A549 (cell line): ENCODE measurements around the gene RPL10. TPM values are rescaled to one million over a fixed set of nuclear protein-coding genes. Genes with fewer than 3 reads are reported as not detected.
A peak's percentile ranks its signal among the peaks of the same experiment; 100 is the strongest.

ENCODE experiments used
- ATAC-seq, 2 experiments: fragments of 200-7000 bp in 1 of 2; fragments of >200 bp in 1 of 2; cut with Nextera tagmentation in 1 of 2; cut with Tn5 transposase in 1 of 2; 3 replicates each; pipeline versions ENCODE4 v1.8.0 to v1.9.1; 2018 to 2020; ENCODE audit warnings: mild to moderate bottlenecking in 1 of 2, moderate library complexity in 1 of 2
- CTCF ChIA-PET: fragments of 300-600 bp; sonication (Branson Sonifier 250); formaldehyde crosslinking; extraction: SDS; loops from one replicate; lab custom pipeline; 2021; ENCODE audit warnings: antibody characterized with exemption, inconsistent platforms; lab: Yijun Ruan, JAX
- POLR2A ChIA-PET: fragments of 350-600 bp; formaldehyde crosslinking; extraction: SDS; loops from one replicate; lab custom pipeline; 2021; ENCODE audit warnings: antibody characterized with exemption, inconsistent platforms; lab: Yijun Ruan, JAX
- DNase-seq, 2 experiments: peaks; one replicate each; pipeline versions ENCODE4 v3.0.0 to v3.0.0-alpha.2; 2011 to 2016; ENCODE audit warnings: low read depth in 1 of 2, low spot score in 1 of 2
- FAIRE-seq: peaks from 2 replicates; lab custom pipeline; 2011; peaks lifted over from hg19 to GRCh38; lab: Jason Lieb, UNC
- H3K27ac ChIP-seq, 2 experiments: fragments of >200 bp; sonication (Bioruptor Twin); formaldehyde crosslinking; 3 replicates each; pipeline ENCODE4 v1.5.1; 2016 to 2017
- H3K4me1 ChIP-seq: fragments of >200 bp; sonication (Bioruptor Twin); formaldehyde crosslinking; 3 replicates; pipeline ENCODE4 v1.6.1; 2016
- H3K4me2 ChIP-seq: fragments of >200 bp; sonication (Bioruptor Twin); formaldehyde crosslinking; 3 replicates; pipeline ENCODE4 v1.6.1; 2016
- H3K4me3 ChIP-seq: fragments of >200 bp; sonication (Bioruptor Twin); formaldehyde crosslinking; 3 replicates; pipeline ENCODE4 v1.5.1; 2016
- H3K9me3 ChIP-seq: fragments of >200 bp; sonication (Bioruptor Twin); formaldehyde crosslinking; 3 replicates; pipeline ENCODE4 v1.6.1; 2016
- CBX2 ChIP-seq: fragments of 200-600 bp; sonication (generic); IDR thresholded peaks from 2 replicates; pipeline ENCODE4 v1.6.1; 2016; ENCODE audit warnings: low read depth, mild to moderate bottlenecking, borderline replicate concordance
- CEBPB ChIP-seq, 2 experiments: fragments of >200 bp in 1 of 2; sonication (Bioruptor Twin) in 1 of 2; formaldehyde crosslinking in 1 of 2; IDR thresholded peaks; 2 replicates each; pipeline ENCODE4 v1.6.1; 2012 to 2016
- CHD2 ChIP-seq: fragments of 150-350 bp; IDR thresholded peaks from 2 replicates; pipeline ENCODE4 v1.6.1; 2014; ENCODE audit warnings: low read length; ENCODE audit not compliant: partially characterized antibody
- CTCF ChIP-seq: fragments of >200 bp; sonication (Bioruptor Twin); formaldehyde crosslinking; IDR thresholded peaks from 3 replicates; pipeline ENCODE4 v1.5.1; 2016
- ESRRA ChIP-seq: fragments of 150-350 bp; IDR thresholded peaks from 2 replicates; pipeline ENCODE4 v1.6.1; 2014; ENCODE audit warnings: mild to moderate bottlenecking, low read length, borderline replicate concordance
- FOSB ChIP-seq: fragments of 250-450 bp; sonication (Bioruptor Pico); IDR thresholded peaks from 2 replicates; pipeline ENCODE4 v1.5.0; 2020; ENCODE audit warnings: mild to moderate bottlenecking, moderate library complexity
- HEYL ChIP-seq: fragments of 250-450 bp; sonication (Bioruptor Pico); IDR thresholded peaks from 2 replicates; pipeline ENCODE4 v1.8.0; 2021; ENCODE audit warnings: mild to moderate bottlenecking, moderate library complexity
- HOXB13 ChIP-seq: fragments of 250-450 bp; sonication (Bioruptor Pico); IDR thresholded peaks from 2 replicates; pipeline ENCODE4 v1.5.0; 2020; ENCODE audit warnings: low read depth, mild to moderate bottlenecking, moderate library complexity
- KDM5A ChIP-seq: fragments of 200-600 bp; sonication (generic); IDR thresholded peaks from 2 replicates; pipeline ENCODE4 v1.6.1; 2016; ENCODE audit warnings: antibody characterized with exemption, mild to moderate bottlenecking
- MAFK ChIP-seq: fragments of 450-650 bp; IDR thresholded peaks from 2 replicates; pipeline ENCODE4 v1.6.1; 2014; ENCODE audit not compliant: partially characterized antibody
- PHF8 ChIP-seq: fragments of 200-600 bp; sonication (generic); IDR thresholded peaks from 2 replicates; pipeline ENCODE4 v1.6.1; 2016; ENCODE audit warnings: low read depth, mild to moderate bottlenecking, antibody characterized with exemption, moderate library complexity, borderline replicate concordance
- RAD21 ChIP-seq, 2 experiments: fragments of >200 bp in 1 of 2; sonication (Bioruptor Twin) in 1 of 2; formaldehyde crosslinking in 1 of 2; IDR thresholded peaks in 1 of 2; conservative IDR thresholded peaks in 1 of 2; 2 replicates in 1 of 2; 3 replicates in 1 of 2; pipeline ENCODE4 v1.6.1; 2012 to 2018; ENCODE audit warnings: inconsistent platforms in 1 of 2
- TFCP2L1 ChIP-seq: fragments of 250-450 bp; sonication (Bioruptor Pico); IDR thresholded peaks from 2 replicates; pipeline ENCODE4 v1.5.0; 2021; ENCODE audit warnings: mild to moderate bottlenecking
- TP53 ChIP-seq: fragments of 250-450 bp; sonication (Bioruptor Pico); IDR thresholded peaks from 2 replicates; pipeline ENCODE4 v1.5.0; 2021; ENCODE audit warnings: mild to moderate bottlenecking, moderate library complexity
- ZC3H11A ChIP-seq: fragments of 450-650 bp; IDR thresholded peaks from 2 replicates; pipeline ENCODE4 v1.6.1; 2014; ENCODE audit warnings: antibody characterized with exemption, mild to moderate bottlenecking
- WGBS: methylation state at CpG from one replicate; pipeline ENCODE4 v1.1.6; 2017; ENCODE audit errors: missing lambda C conversion rate; 5-methylcytosine and 5-hydroxymethylcytosine counted together
- polyA plus RNA-seq, 4 experiments: library from polyadenylated mRNA; depleted of rRNA in 3 of 4; stranded (reverse); fragments of >200 nt; fragmentation: RNase III in 1 of 4; extraction: RNeasy Plus Mini Kit Qiagen cat#74134 plus additional on column Dnase treatment in 1 of 4; gene quantifications; 2 replicates in 3 of 4; 3 replicates in 1 of 4; pipeline ENCODE4 v1.2.3, GENCODE V29; 2011 to 2017
- TF ChIP-seq, protein P1 (sequence below): IDR thresholded peaks from 2 replicates; pipeline ENCODE4 v1.6.1; 2012
- TF ChIP-seq, protein P2 (sequence below): IDR thresholded peaks from 2 replicates; pipeline ENCODE4 v1.6.1; 2012; ENCODE audit warnings: low read depth, borderline replicate concordance
- TF ChIP-seq, protein P3 (sequence below): IDR thresholded peaks from 2 replicates; pipeline ENCODE4 v1.6.1; 2012
- TF ChIP-seq, protein P4 (sequence below): fragments of 250-450 bp; sonication (Bioruptor Pico); IDR thresholded peaks from 2 replicates; pipeline ENCODE4 v1.5.0; 2021; ENCODE audit warnings: mild to moderate bottlenecking, moderate library complexity, borderline replicate concordance

RPL10 gene
- polyA plus RNA-seq, 2 of the 4 experiments (the other 2 are of a cell fraction), result 3,216 to 4,804 TPM

GRCh38 chrX:154417157-154417556, 19.0 kb downstream of the RPL10 start (continued):
- TF ChIP-seq, protein P1, sequence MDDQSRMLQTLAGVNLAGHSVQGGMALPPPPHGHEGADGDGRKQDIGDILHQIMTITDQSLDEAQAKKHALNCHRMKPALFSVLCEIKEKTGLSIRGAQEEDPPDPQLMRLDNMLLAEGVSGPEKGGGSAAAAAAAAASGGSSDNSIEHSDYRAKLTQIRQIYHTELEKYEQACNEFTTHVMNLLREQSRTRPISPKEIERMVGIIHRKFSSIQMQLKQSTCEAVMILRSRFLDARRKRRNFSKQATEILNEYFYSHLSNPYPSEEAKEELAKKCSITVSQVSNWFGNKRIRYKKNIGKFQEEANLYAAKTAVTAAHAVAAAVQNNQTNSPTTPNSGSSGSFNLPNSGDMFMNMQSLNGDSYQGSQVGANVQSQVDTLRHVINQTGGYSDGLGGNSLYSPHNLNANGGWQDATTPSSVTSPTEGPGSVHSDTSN, result no peak
- no peak for TF ChIP-seq HEYL

DNA sequence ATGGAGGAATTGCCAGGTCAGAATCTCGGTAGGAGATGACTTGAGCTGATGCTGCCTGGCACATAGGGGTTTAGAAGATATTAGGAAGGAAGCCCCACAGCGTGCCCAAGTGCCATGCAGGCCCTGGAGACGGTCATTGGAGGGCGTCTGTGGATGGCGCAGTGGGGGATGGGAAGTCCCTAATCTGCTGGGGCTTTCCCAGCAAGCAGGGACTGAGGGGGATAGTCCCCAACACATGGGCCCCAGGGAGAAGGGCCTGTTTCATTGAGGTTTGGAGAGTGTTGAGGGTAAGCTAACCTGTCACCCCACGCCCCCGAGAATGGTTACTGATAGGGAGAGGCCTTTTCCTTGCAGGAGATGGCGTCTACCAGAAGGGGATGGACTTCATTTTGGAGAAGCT, 21.0 kb downstream of the RPL10 start:
- Histone ChIP-seq H3K4me1 (no peaks in the 10 kb centered on the region), H3K9me3 (no peaks in the 10 kb centered on the region), H3K4me2 (no peak overlapping the region), H3K4me3 (no peak overlapping the region), H3K27ac (no peak overlapping the region)
- no peak for ATAC-seq
- WGBS, result 92% methylated on average over 7 of the region's 8 CpGs
- no peak for FAIRE-seq
- TF ChIP-seq CEBPB (IDR thresholded peaks at IDR 0.05), result no peak
- TF ChIP-seq, protein P2, sequence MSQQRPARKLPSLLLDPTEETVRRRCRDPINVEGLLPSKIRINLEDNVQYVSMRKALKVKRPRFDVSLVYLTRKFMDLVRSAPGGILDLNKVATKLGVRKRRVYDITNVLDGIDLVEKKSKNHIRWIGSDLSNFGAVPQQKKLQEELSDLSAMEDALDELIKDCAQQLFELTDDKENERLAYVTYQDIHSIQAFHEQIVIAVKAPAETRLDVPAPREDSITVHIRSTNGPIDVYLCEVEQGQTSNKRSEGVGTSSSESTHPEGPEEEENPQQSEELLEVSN, result no peak
- DNase-seq, result no peak
- ChIA-PET CTCF (interaction anchor here (1.4 kb wide), 1 partner anchor 115 kb away, joined by 3 read pairs; no protein-coding TSS in a partner anchor), POLR2A (no interaction called here)

DNA sequence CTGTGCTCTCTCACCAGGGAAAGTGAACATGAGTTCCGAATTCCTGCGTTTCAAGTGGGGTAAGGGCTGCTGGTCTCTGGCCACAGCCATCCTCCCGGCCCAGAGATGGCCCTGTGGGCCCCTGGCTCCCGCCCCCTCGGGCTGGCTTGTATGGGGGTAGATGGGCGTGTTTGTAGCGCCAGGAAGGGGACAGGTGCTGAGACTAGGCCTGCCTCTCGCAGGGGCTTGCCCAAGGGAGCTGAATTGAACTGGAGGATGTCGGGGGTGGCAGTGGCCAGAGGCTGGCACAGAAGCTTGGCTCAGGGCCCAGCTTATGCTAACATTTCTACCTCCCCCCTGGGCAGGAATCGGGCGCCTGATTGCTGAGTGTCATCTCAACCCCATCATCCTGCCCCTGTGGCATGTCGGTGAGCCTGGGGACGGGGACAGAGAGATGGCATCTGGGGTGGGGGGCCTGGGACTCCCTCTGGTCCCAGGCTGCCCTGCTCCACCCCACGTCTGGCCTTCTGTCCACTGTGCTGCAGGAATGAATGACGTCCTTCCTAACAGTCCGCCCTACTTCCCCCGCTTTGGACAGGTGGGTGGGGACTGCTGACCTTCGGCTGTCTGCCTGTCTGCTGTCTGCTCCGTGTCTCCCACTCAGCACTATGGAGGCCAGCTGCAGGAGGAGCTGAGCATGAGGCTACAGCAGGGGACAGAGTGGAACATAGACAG, 21.7 kb downstream of the RPL10 start:
- no peak overlapping the region for H3K27ac ChIP-seq
- no peaks in the 10 kb centered on the region for H3K9me3 ChIP-seq
- DNase-seq, result no peak
- WGBS, result 94% methylated on average over 16 of the region's 19 CpGs
- no peak overlapping the region for H3K4me2 ChIP-seq
- ChIA-PET POLR2A (no interaction called here), CTCF (interaction anchor here (1.3 to 1.4 kb wide), 2 partner anchors 35 to 114 kb away, joined by 3 read pairs; no protein-coding TSS in a partner anchor)
- FAIRE-seq, result no peak
- ATAC-seq, result peak in 1 of 2 experiments; percentile 15; a peak in 1 of 6 replicates
- no peak overlapping the region for H3K4me3 ChIP-seq
- no peaks in the 10 kb centered on the region for H3K4me1 ChIP-seq
- no peak for TF ChIP-seq KDM5A
- TF ChIP-seq PHF8, result no peak
- TF ChIP-seq, protein P3, sequence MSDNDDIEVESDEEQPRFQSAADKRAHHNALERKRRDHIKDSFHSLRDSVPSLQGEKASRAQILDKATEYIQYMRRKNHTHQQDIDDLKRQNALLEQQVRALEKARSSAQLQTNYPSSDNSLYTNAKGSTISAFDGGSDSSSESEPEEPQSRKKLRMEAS, result no peak
- TF ChIP-seq TFCP2L1 (CRISPR knock-in tag), result no peak
- no peak for TF ChIP-seq HOXB13 (CRISPR knock-in tag)
- TF ChIP-seq, all 56 proteins: peak for 0

DNA sequence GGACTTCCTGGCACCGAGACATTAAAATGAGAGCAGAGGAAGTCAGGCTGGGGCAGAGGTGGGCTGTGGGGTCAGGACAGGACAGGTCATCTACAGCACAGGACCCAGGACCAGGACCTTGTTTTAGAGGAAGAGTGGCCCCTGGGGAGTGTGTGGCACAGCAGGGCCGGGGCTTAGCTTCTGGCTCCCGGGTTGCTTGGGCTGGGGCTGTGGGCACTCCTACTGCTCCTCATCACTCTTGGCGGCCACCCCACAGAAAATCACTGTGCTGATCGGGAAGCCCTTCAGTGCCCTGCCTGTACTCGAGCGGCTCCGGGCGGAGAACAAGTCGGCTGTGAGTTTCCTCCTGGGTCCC, 22.2 kb downstream of the RPL10 start:
- CTCF ChIA-PET, result interaction anchor here (1.3 to 1.4 kb wide), 2 partner anchors 34 to 114 kb away, joined by 3 read pairs; no protein-coding TSS in a partner anchor

GRCh38 chrX:154426916-154427770, 29.0 kb downstream of the RPL10 start:
- FAIRE-seq, result no peak
- WGBS, result 89% methylated on average over 12 of the region's 13 CpGs
- no peak overlapping the region; the same call in 2 of the 3 replicates for H3K4me3 ChIP-seq
- H3K27ac ChIP-seq, result no peak overlapping the region; a peak in 1 of 6 replicates
- no peaks in the 10 kb centered on the region for H3K9me3 ChIP-seq
- DNase-seq, result no peak
- peak overlapping the region; percentile 73 for H3K4me2 ChIP-seq
- ATAC-seq, result no peak
- TF ChIP-seq, protein P4, sequence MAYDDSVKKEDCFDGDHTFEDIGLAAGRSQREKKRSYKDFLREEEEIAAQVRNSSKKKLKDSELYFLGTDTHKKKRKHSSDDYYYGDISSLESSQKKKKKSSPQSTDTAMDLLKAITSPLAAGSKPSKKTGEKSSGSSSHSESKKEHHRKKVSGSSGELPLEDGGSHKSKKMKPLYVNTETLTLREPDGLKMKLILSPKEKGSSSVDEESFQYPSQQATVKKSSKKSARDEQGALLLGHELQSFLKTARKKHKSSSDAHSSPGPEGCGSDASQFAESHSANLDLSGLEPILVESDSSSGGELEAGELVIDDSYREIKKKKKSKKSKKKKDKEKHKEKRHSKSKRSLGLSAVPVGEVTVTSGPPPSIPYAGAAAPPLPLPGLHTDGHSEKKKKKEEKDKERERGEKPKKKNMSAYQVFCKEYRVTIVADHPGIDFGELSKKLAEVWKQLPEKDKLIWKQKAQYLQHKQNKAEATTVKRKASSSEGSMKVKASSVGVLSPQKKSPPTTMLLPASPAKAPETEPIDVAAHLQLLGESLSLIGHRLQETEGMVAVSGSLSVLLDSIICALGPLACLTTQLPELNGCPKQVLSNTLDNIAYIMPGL (CRISPR knock-in tag), result no peak
- no peak for TF ChIP-seq CHD2
- no peak for TF ChIP-seq CTCF
- no peak for TF ChIP-seq TP53 (CRISPR knock-in tag)
- no peak for TF ChIP-seq CBX2
- TF ChIP-seq RAD21 (conservative IDR thresholded peaks at IDR 0.05 in 1 of 2, IDR thresholded peaks at IDR 0.05 in 1 of 2), result no peak
- TF ChIP-seq HOXB13 (CRISPR knock-in tag), result no peak
- TF ChIP-seq FOSB (CRISPR knock-in tag), result no peak
- TF ChIP-seq ESRRA, result no peak
- TF ChIP-seq PHF8, result no peak
- TF ChIP-seq, all 56 proteins: peak for 0
- H3K4me1 ChIP-seq, result peaks cover 11% of the 10 kb centered on the region; the same call in 2 of the 3 replicates
- ChIA-PET POLR2A (interaction anchor here (1.5 kb wide), 1 partner anchor 29 kb away, joined by 7 read pairs; the partner anchor contains the start of gene RPL10), CTCF (interaction anchor here (0.6 to 1.6 kb wide), 5 partner anchors 11 to 104 kb away, joined by 3 to 5 read pairs (median 3); partner anchors contain the start of gene DNASE1L1)

More for the DNA sequence above, 22.2 kb downstream of the RPL10 start:
- no peak for FAIRE-seq
- no peak for DNase-seq
- 92% methylated on average over 2 of the region's 10 CpGs for WGBS
- Histone ChIP-seq H3K27ac (no peak overlapping the region), H3K4me1 (no peaks in the 10 kb centered on the region), H3K4me3 (no peak overlapping the region), H3K4me2 (no peak overlapping the region), H3K9me3 (no peaks in the 10 kb centered on the region)
- TF ChIP-seq MAFK (no peak), ZC3H11A (no peak)
- no peak for ATAC-seq
- POLR2A ChIA-PET, result no interaction called here
